Glomerular visceral epithelial cell (primary cell): Measurements from ENCODE around the gene RIMBP2.

Experiments
- DNase-seq: peaks from one replicate; pipeline ENCODE4 v3.0.0-alpha.2; 2016; ENCODE audit errors: extremely low spot score

RIMBP2 gene

DNA sequence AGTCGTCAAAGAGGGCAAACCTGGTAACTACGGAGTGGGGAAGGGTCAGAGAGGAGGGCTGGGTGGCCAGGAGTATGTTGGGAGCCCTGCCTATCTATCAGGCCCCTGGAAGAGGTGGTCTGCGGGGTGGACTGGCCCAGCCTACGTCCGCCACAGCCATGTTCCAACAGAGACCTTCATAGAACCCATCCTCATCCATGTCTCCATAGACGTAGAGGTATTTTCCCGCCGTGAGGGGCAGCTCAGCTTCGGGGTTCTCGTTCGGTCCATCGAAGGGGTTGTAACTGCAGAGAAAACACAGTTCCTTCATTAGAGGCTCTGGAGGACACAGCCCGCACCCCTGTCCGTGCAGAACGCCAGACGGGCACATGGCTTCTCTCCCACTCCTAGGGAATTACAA lies 271.1 kb downstream of the RIMBP2 start:
- no peak for DNase-seq

DNA sequence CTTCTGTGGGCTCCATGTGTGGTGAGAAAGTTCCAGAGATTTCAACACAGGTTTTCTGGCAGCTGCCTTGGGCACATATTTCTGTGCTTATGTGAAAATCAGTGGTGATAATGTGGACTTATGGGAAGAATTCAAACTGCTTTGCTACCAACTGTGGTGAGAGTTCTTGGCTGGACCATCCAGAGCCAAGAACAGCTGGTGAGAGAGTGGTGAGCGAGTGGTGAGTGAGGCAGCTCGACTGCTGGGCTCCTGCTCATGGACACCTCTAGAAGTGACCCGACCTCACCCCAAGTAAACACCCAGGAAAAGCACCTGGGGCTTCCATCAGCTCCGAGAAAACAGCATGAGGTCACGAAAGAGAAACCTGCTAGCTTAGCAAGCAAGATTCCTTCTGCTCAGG lies 272.0 kb downstream of the RIMBP2 start:
- DNase-seq = no peak

GRCh38 chr12:130441771-130442760 lies 274.0 kb downstream of the RIMBP2 start:
- no peak for DNase-seq

DNA sequence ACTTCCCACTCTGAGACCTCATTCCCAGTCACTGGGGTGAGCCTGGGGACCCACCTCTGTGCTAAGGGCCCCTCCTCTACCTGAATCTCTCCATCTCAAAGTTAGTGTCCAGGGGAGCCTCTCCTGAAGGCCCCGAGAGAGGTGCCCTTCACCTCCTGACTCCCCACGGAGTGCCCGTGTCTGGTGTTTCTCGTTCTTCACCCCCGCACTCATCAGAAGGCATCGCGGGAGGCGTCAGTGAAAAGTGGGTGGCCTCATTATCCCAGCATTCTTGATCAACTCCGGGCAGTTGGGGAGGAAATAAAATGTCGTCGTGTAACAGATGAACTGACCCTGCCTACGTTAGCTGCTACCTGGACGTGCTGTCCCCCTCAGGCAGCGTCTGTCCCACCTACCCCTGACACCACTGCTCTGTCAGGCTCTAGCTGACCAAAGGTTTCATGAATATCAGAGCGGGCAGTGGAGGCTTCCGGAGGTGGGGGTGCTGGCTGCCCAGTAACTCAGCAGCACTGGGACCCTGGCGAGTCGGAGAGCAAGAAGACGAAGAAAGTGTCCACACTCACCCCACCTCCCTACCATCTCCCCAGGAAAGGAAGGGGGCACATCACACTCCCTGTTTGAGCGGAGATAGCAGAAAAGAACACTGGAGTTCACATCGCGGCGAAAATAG lies 275.6 kb downstream of the RIMBP2 start:
- no peak for DNase-seq

GRCh38 chr12:130439250-130439649 lies 276.8 kb downstream of the RIMBP2 start:
- DNase-seq = no peak

GRCh38 chr12:130438711-130439110 lies 277.4 kb downstream of the RIMBP2 start:
- DNase-seq = no peak

- no peak for DNase-seq
Observed at GRCh38 chr12:130438243-130438620, 277.9 kb downstream of the RIMBP2 start.

- DNase-seq = no peak
Observed at GRCh38 chr12:130437555-130438242, 278.4 kb downstream of the RIMBP2 start.

DNA sequence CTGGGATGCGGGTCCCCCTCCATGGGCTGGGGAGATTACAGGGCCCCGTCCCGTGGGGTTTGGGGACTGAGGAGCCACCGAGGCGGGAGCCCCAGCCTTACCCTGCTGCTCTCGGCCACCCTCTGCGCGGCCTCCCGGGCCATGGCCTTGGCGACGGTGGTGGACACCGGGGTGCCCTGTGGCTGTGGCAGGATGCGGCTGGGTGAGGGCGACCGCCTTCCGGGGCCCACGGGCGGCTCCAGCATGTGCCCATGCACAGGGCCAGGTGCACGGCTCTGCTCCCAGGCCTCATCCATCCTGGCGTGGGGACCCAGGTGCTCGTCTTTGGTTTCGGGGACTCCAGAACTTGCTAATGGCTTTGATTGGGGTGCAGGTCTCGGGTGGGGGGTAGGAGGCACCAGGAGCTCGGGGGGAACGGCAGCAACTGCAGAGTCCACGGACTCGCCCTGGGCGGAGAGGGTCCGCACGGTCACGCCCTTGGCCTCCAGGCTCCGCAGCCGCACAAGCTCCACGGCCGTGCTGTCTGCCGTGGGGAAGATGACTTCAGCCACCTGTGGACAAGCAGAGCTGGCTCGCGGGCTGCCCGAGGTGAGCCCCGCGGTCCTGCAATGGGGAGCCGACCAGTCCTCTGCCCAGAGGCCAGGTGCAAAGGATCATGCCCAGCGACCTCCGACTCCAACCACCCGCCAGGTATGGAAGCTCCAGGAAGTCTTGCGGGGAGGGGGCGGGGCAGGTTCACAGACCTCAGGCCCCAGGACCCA lies 279.2 kb downstream of the RIMBP2 start:
- DNase-seq = no peak

- DNase-seq = no peak
Observed at GRCh38 chr12:130435826-130436225, 280.3 kb downstream of the RIMBP2 start.

GRCh38 chr12:130435331-130435730 lies 280.8 kb downstream of the RIMBP2 start:
- DNase-seq = no peak

DNA sequence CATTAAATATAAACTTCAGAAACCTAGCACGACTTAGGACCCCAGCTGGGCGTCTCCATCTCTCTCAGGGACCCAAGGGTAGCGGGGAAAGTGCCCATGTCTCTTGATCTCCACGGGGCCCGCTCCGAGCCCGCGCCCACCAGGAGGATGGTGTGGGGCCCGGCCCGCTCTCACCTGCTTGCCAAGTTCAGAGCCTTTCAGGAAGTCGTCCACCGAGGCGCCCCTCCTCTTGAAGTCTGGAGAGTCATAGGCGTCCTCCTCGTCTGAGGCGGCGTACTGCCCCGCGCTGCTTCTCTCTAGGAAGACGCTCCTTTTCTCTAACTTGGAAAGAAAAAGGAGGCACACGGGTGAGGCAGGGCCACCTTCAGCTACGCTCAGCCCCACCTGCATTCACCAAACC lies 281.5 kb downstream of the RIMBP2 start:
- DNase-seq = no peak

GRCh38 chr12:130433834-130434233 lies 282.3 kb downstream of the RIMBP2 start:
- no peak for DNase-seq

GRCh38 chr12:130433411-130433810 lies 282.7 kb downstream of the RIMBP2 start:
- no peak for DNase-seq

GRCh38 chr12:130431176-130431575 lies 284.9 kb downstream of the RIMBP2 start:
- no peak for DNase-seq

GRCh38 chr12:130429656-130430505 lies 286.2 kb downstream of the RIMBP2 start:
- no peak for DNase-seq

DNA sequence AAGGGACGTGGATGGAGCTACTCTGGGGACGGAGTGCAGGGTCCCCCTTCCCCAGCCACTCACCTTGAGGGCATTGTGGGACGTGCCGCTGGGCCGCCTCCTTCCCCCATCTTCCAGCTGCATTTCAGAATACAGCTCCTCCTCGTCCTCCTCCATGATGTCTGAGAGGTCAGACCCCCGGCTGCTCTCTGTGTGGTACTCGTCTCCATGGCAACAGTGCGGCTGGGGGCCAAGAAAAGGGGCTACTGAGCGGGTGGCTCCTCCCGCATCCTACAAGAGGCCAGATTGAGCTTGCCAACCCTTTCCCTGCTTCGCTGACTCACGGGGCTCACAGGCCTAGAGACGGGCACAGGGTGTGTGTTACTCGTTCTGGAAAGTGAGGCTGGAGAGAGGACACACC lies 288.0 kb downstream of the RIMBP2 start:
- DNase-seq = no peak

DNA sequence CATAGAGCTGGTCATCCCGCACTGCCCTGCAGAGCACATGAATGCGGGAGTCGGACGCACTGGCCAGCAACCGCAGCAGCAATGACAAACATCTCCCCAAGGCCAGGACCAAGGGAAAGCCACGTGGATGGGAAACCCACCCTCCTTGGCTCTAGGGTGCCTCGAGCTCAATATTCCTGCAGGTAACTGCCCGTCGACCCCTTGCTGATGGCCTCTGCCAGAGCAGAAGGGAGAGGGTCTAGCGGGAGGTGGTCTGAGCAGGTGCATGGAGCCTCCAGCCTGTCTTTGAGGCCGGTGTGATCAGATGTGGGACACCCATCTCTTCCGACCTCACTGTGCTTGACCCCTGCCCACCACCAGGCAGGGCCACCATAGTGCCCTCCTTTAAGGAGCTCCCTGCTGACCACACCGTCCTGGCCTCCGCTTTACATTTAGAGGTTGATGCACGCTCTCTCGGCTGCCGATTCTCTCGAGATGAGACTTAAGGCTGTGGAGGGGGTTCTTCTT lies 288.7 kb downstream of the RIMBP2 start:
- no peak for DNase-seq

DNA sequence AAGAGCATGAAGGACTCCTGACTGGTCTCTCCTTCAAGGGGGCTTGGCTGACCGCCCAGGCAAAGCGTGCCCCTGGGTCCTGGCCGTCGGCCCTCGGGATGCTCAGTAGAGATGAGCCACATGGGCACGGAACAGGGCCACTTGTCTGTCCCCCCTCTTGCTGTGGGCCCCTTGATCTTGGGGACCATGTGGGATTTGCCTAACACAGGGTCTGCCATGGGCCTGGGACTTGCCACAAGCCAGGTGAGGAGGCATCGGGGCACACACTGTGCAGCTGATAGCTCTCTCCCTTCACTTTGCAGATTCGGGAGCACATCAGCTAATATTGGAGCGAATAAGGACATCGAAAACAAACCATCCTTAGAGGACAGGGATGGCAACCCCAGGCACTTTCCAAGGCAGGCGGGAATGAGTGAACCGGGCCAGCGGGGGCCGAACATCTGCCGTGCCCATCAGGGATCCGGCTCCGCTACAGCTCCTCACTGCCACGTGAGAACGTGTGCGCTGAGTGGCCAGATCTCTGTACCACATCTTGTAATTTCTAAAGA lies 290.3 kb downstream of the RIMBP2 start:
- no peak for DNase-seq
